Rectal smooth muscle tissue (tissue), 1 donor: ENCODE data around the gene PACSIN2.
"Not testable (repeated sequence)": the region's sequence is repeated elsewhere in the genome, so short reads cannot be mapped to it uniquely, and the experiment has no call there.

Experiments
- H3K27ac ChIP-seq: one replicate; pipeline ENCODE4 v1.7.0; 2013; ENCODE audit warnings: low read depth, low read length, inconsistent platforms
- H3K27me3 ChIP-seq: one replicate; pipeline ENCODE4 v1.7.0; 2013; ENCODE audit warnings: low read length; ENCODE audit not compliant: control insufficient read depth, insufficient read depth
- H3K36me3 ChIP-seq: one replicate; pipeline ENCODE4 v1.7.0; 2013; ENCODE audit warnings: low read length; ENCODE audit not compliant: control insufficient read depth, insufficient read depth
- H3K4me1 ChIP-seq: one replicate; pipeline ENCODE4 v1.7.0; 2013; ENCODE audit warnings: low read length; ENCODE audit not compliant: control insufficient read depth, insufficient read depth
- H3K4me3 ChIP-seq: one replicate; pipeline ENCODE4 v1.7.0; 2013; ENCODE audit warnings: low read length
- H3K9ac ChIP-seq: one replicate; pipeline ENCODE4 v1.7.0; 2013; ENCODE audit warnings: low read length

The PACSIN2 gene

GRCh38 chr22:42920101-42920820 lies 94.7 kb downstream of the PACSIN2 start:
- Histone ChIP-seq H3K9ac (no peak overlapping the region), H3K27me3 (no peaks in the 10 kb centered on the region), H3K27ac (no peak overlapping the region), H3K36me3 (peaks cover 4% of the 10 kb centered on the region), H3K4me3 (no peak overlapping the region), H3K4me1 (peaks cover 16% of the 10 kb centered on the region)

- Histone ChIP-seq H3K27me3 (no peaks in the 10 kb centered on the region), H3K4me3 (no peak overlapping the region), H3K36me3 (peaks cover 4% of the 10 kb centered on the region), H3K9ac (no peak overlapping the region), H3K27ac (no peak overlapping the region), H3K4me1 (peaks cover 16% of the 10 kb centered on the region)
These were observed 95.8 kb downstream of the PACSIN2 start for GRCh38 chr22:42919199-42919598.

- H3K9ac ChIP-seq, result no peak overlapping the region
- peaks cover 16% of the 10 kb centered on the region for H3K4me1 ChIP-seq
- peaks cover 4% of the 10 kb centered on the region for H3K36me3 ChIP-seq
- no peaks in the 10 kb centered on the region for H3K27me3 ChIP-seq
- H3K4me3 ChIP-seq, result no peak overlapping the region
- no peak overlapping the region for H3K27ac ChIP-seq
These were observed 96.4 kb downstream of the PACSIN2 start for GRCh38 chr22:42918500-42918899.

- not testable (repeated sequence) for H3K27me3 ChIP-seq, H3K27ac ChIP-seq, H3K36me3 ChIP-seq, H3K4me3 ChIP-seq, H3K9ac ChIP-seq
- H3K4me1 ChIP-seq, result peaks cover 10% of the 10 kb centered on the region
These were observed 97.6 kb downstream of the PACSIN2 start for GRCh38 chr22:42917358-42917757.

GRCh38 chr22:42915980-42916765 lies 98.8 kb downstream of the PACSIN2 start:
- peaks cover 4% of the 10 kb centered on the region for H3K36me3 ChIP-seq
- H3K27ac ChIP-seq, result no peak overlapping the region
- H3K9ac ChIP-seq, result no peak overlapping the region
- peaks cover 5% of the 10 kb centered on the region for H3K4me1 ChIP-seq
- no peaks in the 10 kb centered on the region for H3K27me3 ChIP-seq
- no peak overlapping the region for H3K4me3 ChIP-seq

- Histone ChIP-seq H3K4me1 (peaks cover 2% of the 10 kb centered on the region), H3K27ac (no peak overlapping the region), H3K4me3 (no peak overlapping the region), H3K27me3 (no peaks in the 10 kb centered on the region), H3K36me3 (peaks cover 6% of the 10 kb centered on the region), H3K9ac (no peak overlapping the region)
These were observed 100.4 kb downstream of the PACSIN2 start for GRCh38 chr22:42914511-42915076.

GRCh38 chr22:42913874-42914510 lies 101.0 kb downstream of the PACSIN2 start:
- H3K27me3 ChIP-seq, result no peaks in the 10 kb centered on the region
- H3K27ac ChIP-seq, result no peak overlapping the region
- H3K4me1 ChIP-seq, result peaks cover 2% of the 10 kb centered on the region
- peaks cover 6% of the 10 kb centered on the region for H3K36me3 ChIP-seq
- H3K4me3 ChIP-seq, result no peak overlapping the region
- no peak overlapping the region for H3K9ac ChIP-seq

- H3K36me3 ChIP-seq, result peaks cover 2% of the 10 kb centered on the region
- H3K27me3 ChIP-seq, result no peaks in the 10 kb centered on the region
- no peak overlapping the region for H3K9ac ChIP-seq
- peaks cover 14% of the 10 kb centered on the region for H3K4me1 ChIP-seq
- H3K4me3 ChIP-seq, result no peak overlapping the region
- H3K27ac ChIP-seq, result no peak overlapping the region
These were observed 102.9 kb downstream of the PACSIN2 start for GRCh38 chr22:42912059-42912458.

GRCh38 chr22:42910221-42910942 lies 104.6 kb downstream of the PACSIN2 start:
- no peak overlapping the region for H3K27ac ChIP-seq
- no peak overlapping the region for H3K4me3 ChIP-seq
- peaks cover 20% of the 10 kb centered on the region for H3K4me1 ChIP-seq
- peaks cover 2% of the 10 kb centered on the region for H3K36me3 ChIP-seq
- H3K9ac ChIP-seq, result no peak overlapping the region
- H3K27me3 ChIP-seq, result no peaks in the 10 kb centered on the region

GRCh38 chr22:42909363-42910058 lies 105.4 kb downstream of the PACSIN2 start:
- Histone ChIP-seq H3K4me1 (peaks cover 20% of the 10 kb centered on the region), H3K36me3 (peaks cover 2% of the 10 kb centered on the region), H3K27ac (no peak overlapping the region), H3K27me3 (no peaks in the 10 kb centered on the region), H3K4me3 (no peak overlapping the region), H3K9ac (no peak overlapping the region)

GRCh38 chr22:42908374-42908746 lies 106.6 kb downstream of the PACSIN2 start:
- Histone ChIP-seq H3K27me3 (no peaks in the 10 kb centered on the region), H3K36me3 (peaks cover 2% of the 10 kb centered on the region), H3K27ac (peak overlapping the region; percentile 21), H3K4me1 (peaks cover 21% of the 10 kb centered on the region), H3K4me3 (no peak overlapping the region), H3K9ac (no peak overlapping the region)
